H9 (cell line): ENCODE results near the gene ZSWIM5. TPM values are rescaled to one million over a fixed set of nuclear protein-coding genes. Genes with fewer than 3 reads are reported as not detected.

Experiments
- DNase-seq: peaks from one replicate; pipeline ENCODE4 v3.0.0-alpha.2; 2017
- H2AFZ ChIP-seq: one replicate; pipeline ENCODE4 v1.6.1; 2013; ENCODE audit warnings: mild to moderate bottlenecking, low read length, control low read depth, moderate library complexity
- H2AK5ac ChIP-seq: 2 replicates; pipeline ENCODE4 v1.6.1; 2013; ENCODE audit warnings: low read length, control low read depth, mixed read lengths; ENCODE audit not compliant: insufficient read length
- H2BK120ac ChIP-seq: one replicate; pipeline ENCODE4 v1.6.1; 2013; ENCODE audit warnings: low read depth, mild to moderate bottlenecking, low read length, control low read depth, inconsistent platforms; ENCODE audit not compliant: poor library complexity, severe bottlenecking
- H2BK12ac ChIP-seq: 2 replicates; pipeline ENCODE4 v1.6.1; 2013; ENCODE audit warnings: low read length, control low read depth, mixed read lengths, low read depth; ENCODE audit not compliant: insufficient read length
- H2BK15ac ChIP-seq: 2 replicates; pipeline ENCODE4 v1.6.1; 2013; ENCODE audit warnings: low read depth, low read length, control low read depth
- H2BK20ac ChIP-seq: one replicate; pipeline ENCODE4 v1.6.1; 2013; ENCODE audit warnings: low read depth, mild to moderate bottlenecking, low read length, control low read depth, inconsistent platforms; ENCODE audit not compliant: poor library complexity, severe bottlenecking
- H2BK5ac ChIP-seq: 2 replicates; pipeline ENCODE4 v1.6.1; 2013; ENCODE audit warnings: low read length, control low read depth, mixed read lengths; ENCODE audit not compliant: insufficient read length
- H3K14ac ChIP-seq: 2 replicates; pipeline ENCODE4 v1.6.1; 2013; ENCODE audit warnings: low read length, control low read depth; ENCODE audit not compliant: insufficient read depth
- H3K18ac ChIP-seq: 2 replicates; pipeline ENCODE4 v1.6.1; 2013; ENCODE audit warnings: low read depth, mild to moderate bottlenecking, mixed read lengths, low read length, control low read depth; ENCODE audit not compliant: insufficient read length
- H3K23ac ChIP-seq: 2 replicates; pipeline ENCODE4 v1.6.1; 2013; ENCODE audit warnings: low read length, control low read depth, mixed read lengths, low read depth; ENCODE audit not compliant: insufficient read length
- H3K23me2 ChIP-seq: 2 replicates; pipeline ENCODE4 v1.6.1; 2013; ENCODE audit warnings: low read depth, mild to moderate bottlenecking, mixed read lengths, low read length, control low read depth; ENCODE audit not compliant: insufficient read length, poor library complexity, severe bottlenecking
- H3K27ac ChIP-seq: 2 replicates; pipeline ENCODE4 v1.5.1; 2013; ENCODE audit warnings: low read length, control low read depth, mixed read lengths, low read depth; ENCODE audit not compliant: insufficient read length
- H3K27me3 ChIP-seq: 2 replicates; pipeline ENCODE4 v1.6.1; 2013; ENCODE audit warnings: low read length, control low read depth, inconsistent platforms; ENCODE audit not compliant: insufficient read depth
- H3K4ac ChIP-seq: 2 replicates; pipeline ENCODE4 v1.6.1; 2013; ENCODE audit warnings: low read depth, mild to moderate bottlenecking, control low read depth, inconsistent platforms, low read length, moderate library complexity
- H3K4me1 ChIP-seq: 2 replicates; pipeline ENCODE4 v1.6.1; 2013; ENCODE audit warnings: low read length, control low read depth, inconsistent platforms; ENCODE audit not compliant: insufficient read depth
- H3K4me2 ChIP-seq: 2 replicates; pipeline ENCODE4 v1.6.1; 2013; ENCODE audit warnings: low read length, control low read depth, mixed read lengths; ENCODE audit not compliant: insufficient read length, insufficient read depth
- H3K56ac ChIP-seq: 2 replicates; pipeline ENCODE4 v1.6.1; 2013; ENCODE audit warnings: low read depth, mild to moderate bottlenecking, mixed read lengths, low read length, control low read depth; ENCODE audit not compliant: insufficient read length
- H3K79me1 ChIP-seq: 2 replicates; pipeline ENCODE4 v1.6.1; 2013; ENCODE audit warnings: low read depth, mild to moderate bottlenecking, moderate library complexity, low read length, control low read depth, inconsistent platforms; ENCODE audit not compliant: insufficient read depth, poor library complexity, severe bottlenecking
- H3K79me2 ChIP-seq: 2 replicates; pipeline ENCODE4 v1.6.1; 2013; ENCODE audit warnings: low read length, control low read depth, inconsistent platforms; ENCODE audit not compliant: insufficient read depth
- H3K9ac ChIP-seq: 2 replicates; pipeline ENCODE4 v1.6.1; 2013; ENCODE audit warnings: low read length, control low read depth, mixed read lengths; ENCODE audit not compliant: insufficient read length; ENCODE audit errors: extremely low read depth
- H3K9me3 ChIP-seq: one replicate; pipeline ENCODE4 v1.6.1; 2013; ENCODE audit warnings: low read depth, low read length, inconsistent platforms; ENCODE audit not compliant: control insufficient read depth
- H3T11ph ChIP-seq: one replicate; pipeline ENCODE4 v1.6.1; 2013; ENCODE audit warnings: mild to moderate bottlenecking, low read length, control low read depth, inconsistent platforms
- H4K20me1 ChIP-seq: one replicate; pipeline ENCODE4 v1.6.1; 2013; ENCODE audit not compliant: control insufficient read depth, insufficient read length, insufficient read depth
- H4K5ac ChIP-seq: 2 replicates; pipeline ENCODE4 v1.6.1; 2013; ENCODE audit warnings: low read depth, mild to moderate bottlenecking, mixed read lengths, low read length, control low read depth; ENCODE audit not compliant: insufficient read length
- H4K8ac ChIP-seq: replicated peaks from 2 replicates; pipeline ENCODE4 v1.6.1; 2013; ENCODE audit warnings: low read length, control low read depth, mixed read lengths, low read depth; ENCODE audit not compliant: insufficient read length
- H4K91ac ChIP-seq: 2 replicates; pipeline ENCODE4 v1.6.1; 2013; ENCODE audit warnings: low read depth, mild to moderate bottlenecking, moderate library complexity, mixed read lengths, low read length, control low read depth; ENCODE audit not compliant: insufficient read length
- H3K27ac Mint-ChIP-seq, 3 experiments: 2 replicates in 2 of 3; 3 replicates in 1 of 3; pipeline ENCODE4 v1.8.0; 2020 to 2021; ENCODE audit warnings: mixed read lengths in 3 of 3, mild to moderate bottlenecking in 1 of 3, moderate library complexity in 1 of 3
- H3K27me3 Mint-ChIP-seq: 2 replicates; pipeline ENCODE4 v1.8.0; 2021; ENCODE audit warnings: low read depth, mild to moderate bottlenecking, moderate library complexity, mixed read lengths
- H3K36me3 Mint-ChIP-seq, 3 experiments: 2 replicates in 2 of 3; 3 replicates in 1 of 3; pipeline ENCODE4 v1.8.0; 2020 to 2021; ENCODE audit warnings: low read depth in 3 of 3, mixed read lengths in 3 of 3; ENCODE audit not compliant: insufficient read depth in 1 of 3
- H3K4me1 Mint-ChIP-seq, 2 experiments: 2 replicates each; pipeline ENCODE4 v1.8.0; 2020; ENCODE audit warnings: mixed read lengths in 2 of 2
- H3K4me3 Mint-ChIP-seq, 2 experiments: 2 replicates in 1 of 2; 3 replicates in 1 of 2; pipeline ENCODE4 v1.8.0; 2020 to 2021; ENCODE audit warnings: mild to moderate bottlenecking in 2 of 2, mixed read lengths in 2 of 2, moderate library complexity in 1 of 2
- H3K9me3 Mint-ChIP-seq, 2 experiments: 2 replicates in 1 of 2; 3 replicates in 1 of 2; pipeline ENCODE4 v1.8.0; 2020; ENCODE audit warnings: mild to moderate bottlenecking in 2 of 2, mixed read lengths in 2 of 2, moderate library complexity in 1 of 2
- WGBS: extraction: QIAGEN DNeasy Blood & Tissue Kit; methylation state at CpG from one replicate; pipeline ENCODE4 v1.1.7; 2013; ENCODE audit warnings: missing lambda C conversion rate, low lambda C conversion rate, mixed read lengths; ENCODE audit not compliant: insufficient read length; ENCODE audit errors: extremely low coverage; 5-methylcytosine and 5-hydroxymethylcytosine counted together
- total RNA-seq: library from RNA; stranded (reverse); gene quantifications from 2 replicates; pipeline ENCODE4 v1.2.1, GENCODE V29; 2021
- TF ChIP-seq, protein P1 (sequence below): fragments of 200-600 bp; sonication (generic); conservative IDR thresholded peaks from 3 replicates; pipeline ENCODE4 v1.8.0; 2021; ENCODE audit warnings: antibody characterized with exemption, mild to moderate bottlenecking

The ZSWIM5 gene
- total RNA-seq, 1 experiment from 2014 or later, result 3.5 TPM

DNA sequence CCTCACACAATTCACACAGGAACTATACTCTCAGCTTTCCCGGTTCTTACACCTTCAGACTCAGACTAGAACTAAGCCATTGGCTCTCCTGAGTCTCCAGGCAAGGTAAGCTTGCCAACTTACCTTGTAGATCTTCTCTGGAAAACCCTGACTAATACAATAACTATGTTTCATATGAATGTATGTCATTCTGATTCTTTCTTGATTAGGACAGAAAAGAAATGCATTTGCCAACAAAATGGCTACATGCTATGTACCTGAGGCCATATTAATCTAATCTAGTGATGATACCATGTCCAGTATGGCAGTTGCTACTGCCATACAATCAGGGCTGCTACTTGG, 9.8 kb upstream of the ZSWIM5 start:
- H3K27ac ChIP-seq, result no peak overlapping the region
- no peak overlapping the region for H3K9ac ChIP-seq
- H4K91ac ChIP-seq, result no peak overlapping the region
- Mint-ChIP-seq H3K36me3 (no peaks in the 10 kb centered on the region), H3K27me3 (peaks cover 8% of the 10 kb centered on the region), H3K9me3 (no peaks in the 10 kb centered on the region), H3K27ac (no peak overlapping the region), H3K4me1 (no peaks in the 10 kb centered on the region), H3K4me3 (no peak overlapping the region)
- no peak overlapping the region for H2BK5ac ChIP-seq
- H2AK5ac ChIP-seq, result no peak overlapping the region
- no peaks in the 10 kb centered on the region for H3K79me2 ChIP-seq
- no peak overlapping the region for H2BK20ac ChIP-seq
- no peak for DNase-seq
- H3K4me1 ChIP-seq, result no peaks in the 10 kb centered on the region
- no CpG with 5 or more reads among the region's 1 CpG for WGBS
- TF ChIP-seq, protein P1, sequence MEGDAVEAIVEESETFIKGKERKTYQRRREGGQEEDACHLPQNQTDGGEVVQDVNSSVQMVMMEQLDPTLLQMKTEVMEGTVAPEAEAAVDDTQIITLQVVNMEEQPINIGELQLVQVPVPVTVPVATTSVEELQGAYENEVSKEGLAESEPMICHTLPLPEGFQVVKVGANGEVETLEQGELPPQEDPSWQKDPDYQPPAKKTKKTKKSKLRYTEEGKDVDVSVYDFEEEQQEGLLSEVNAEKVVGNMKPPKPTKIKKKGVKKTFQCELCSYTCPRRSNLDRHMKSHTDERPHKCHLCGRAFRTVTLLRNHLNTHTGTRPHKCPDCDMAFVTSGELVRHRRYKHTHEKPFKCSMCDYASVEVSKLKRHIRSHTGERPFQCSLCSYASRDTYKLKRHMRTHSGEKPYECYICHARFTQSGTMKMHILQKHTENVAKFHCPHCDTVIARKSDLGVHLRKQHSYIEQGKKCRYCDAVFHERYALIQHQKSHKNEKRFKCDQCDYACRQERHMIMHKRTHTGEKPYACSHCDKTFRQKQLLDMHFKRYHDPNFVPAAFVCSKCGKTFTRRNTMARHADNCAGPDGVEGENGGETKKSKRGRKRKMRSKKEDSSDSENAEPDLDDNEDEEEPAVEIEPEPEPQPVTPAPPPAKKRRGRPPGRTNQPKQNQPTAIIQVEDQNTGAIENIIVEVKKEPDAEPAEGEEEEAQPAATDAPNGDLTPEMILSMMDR, result no peak
- H3T11ph ChIP-seq, result no peak overlapping the region
- no peak overlapping the region for H3K14ac ChIP-seq
- H3K18ac ChIP-seq, result no peak overlapping the region
- no peaks in the 10 kb centered on the region for H3K27me3 ChIP-seq
- H3K79me1 ChIP-seq, result no peaks in the 10 kb centered on the region
- no peaks in the 10 kb centered on the region for H3K9me3 ChIP-seq
- H3K23me2 ChIP-seq, result no peaks in the 10 kb centered on the region
- H2BK12ac ChIP-seq, result no peak overlapping the region
- H3K4ac ChIP-seq, result no peak overlapping the region
- no peak overlapping the region for H2BK15ac ChIP-seq
- H3K23ac ChIP-seq, result no peak overlapping the region
- no peak overlapping the region for H2BK120ac ChIP-seq
- H2AFZ ChIP-seq, result no peak overlapping the region
- H3K56ac ChIP-seq, result no peak overlapping the region
- H4K8ac ChIP-seq, result no peak overlapping the region
- H4K5ac ChIP-seq, result no peak overlapping the region
- H4K20me1 ChIP-seq, result no peaks in the 10 kb centered on the region
- no peak overlapping the region for H3K4me2 ChIP-seq
